Measurements from ENCODE around the gene EMSY.

DNA sequence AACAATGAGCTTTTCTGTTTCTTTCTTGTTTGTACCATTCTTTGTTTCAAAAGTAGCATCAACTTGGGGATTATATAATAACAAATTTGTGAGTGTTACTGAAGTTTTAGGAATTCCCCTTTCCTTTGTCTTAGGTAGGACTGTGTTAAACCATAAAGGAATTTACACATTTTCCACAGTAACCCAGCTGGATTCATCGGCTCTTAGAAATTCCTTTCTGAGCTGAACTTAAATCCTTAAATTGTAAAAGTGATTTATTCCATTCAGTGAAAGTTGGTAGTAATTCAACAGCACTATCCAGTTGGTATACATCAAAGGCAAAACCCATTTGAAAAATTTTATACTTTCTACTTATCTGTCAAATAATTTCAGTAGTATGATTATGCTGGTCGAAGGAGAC, 11.8 kb downstream of the EMSY start:
- TF ChIP-seq POLR2AphosphoS5 (IDR thresholded peaks at IDR 0.05; ENCODE audit: low read depth, low read length) (no peak), POLR2A (IDR thresholded peaks at IDR 0.05; ENCODE audit: low read depth, low read length) (no peak)
